Glomerular visceral epithelial cell (primary cell): ENCODE results near the gene DCXR.
"Not testable (repeated sequence)": the region's sequence is repeated elsewhere in the genome, so short reads cannot be mapped to it uniquely, and the experiment has no call there.

Source experiments
- DNase-seq: peaks from one replicate; pipeline ENCODE4 v3.0.0-alpha.2; 2016; ENCODE audit errors: extremely low spot score

DCXR gene

GRCh38 chr17:82039695-82040299 lies 2.3 kb upstream of the DCXR start:
- no peak for DNase-seq

DNA sequence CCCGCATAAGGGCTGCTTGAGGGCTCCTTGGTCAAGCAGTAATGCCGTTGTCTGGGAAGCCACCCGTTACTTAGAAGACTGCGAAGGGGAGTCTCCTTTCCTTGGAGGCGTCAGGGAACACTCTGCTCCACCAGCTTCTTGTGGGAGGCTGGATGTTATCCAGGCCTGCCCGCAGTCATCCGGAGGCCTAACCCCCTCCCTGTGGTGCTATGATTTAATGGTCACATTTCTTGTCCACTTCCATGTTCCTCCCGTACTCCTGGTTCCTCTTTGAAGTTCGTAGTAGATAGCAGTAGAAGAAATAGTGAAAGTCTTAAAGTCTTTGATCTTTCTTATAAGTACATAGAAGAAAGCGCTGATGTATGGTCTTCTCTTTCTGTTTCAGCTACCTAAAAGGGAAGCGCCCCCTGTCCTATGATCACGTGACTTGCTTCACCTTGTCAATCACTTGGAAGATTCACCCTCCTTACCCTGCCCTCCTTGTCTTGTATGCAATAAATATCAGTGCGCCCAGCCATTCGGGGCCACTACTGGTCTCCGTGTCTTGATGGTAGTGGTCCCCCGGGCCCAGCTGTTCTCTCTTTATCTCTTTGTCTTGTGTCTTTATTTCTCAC lies 1.4 kb upstream of the DCXR start:
- not testable (repeated sequence) for DNase-seq

DNA sequence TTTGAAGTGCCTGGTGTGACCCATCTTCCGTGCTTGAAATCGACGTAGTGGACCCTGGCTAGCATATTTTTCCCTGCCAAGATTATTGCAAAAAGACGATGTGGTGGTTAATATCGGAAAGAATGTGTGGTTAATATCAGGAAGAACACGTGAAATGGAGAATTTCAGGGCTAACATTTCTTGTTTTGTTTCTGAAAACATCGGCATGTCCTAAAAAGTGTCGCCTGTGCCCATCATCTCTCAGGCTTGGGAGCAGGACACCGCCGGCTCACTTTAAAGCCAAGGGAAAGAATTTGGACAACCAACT lies 345 bp upstream of the DCXR start:
- no peak for DNase-seq

GRCh38 chr17:82036634-82037091 lies 834 bp downstream of the DCXR start:
- DNase-seq: no peak

GRCh38 chr17:82035956-82036633 lies 1.4 kb downstream of the DCXR start:
- DNase-seq: no peak

GRCh38 chr17:82035488-82035887 lies 2.0 kb downstream of the DCXR start:
- no peak for DNase-seq

- no peak for DNase-seq
Observed at GRCh38 chr17:82034371-82035011, 3.0 kb downstream of the DCXR start.

DNA sequence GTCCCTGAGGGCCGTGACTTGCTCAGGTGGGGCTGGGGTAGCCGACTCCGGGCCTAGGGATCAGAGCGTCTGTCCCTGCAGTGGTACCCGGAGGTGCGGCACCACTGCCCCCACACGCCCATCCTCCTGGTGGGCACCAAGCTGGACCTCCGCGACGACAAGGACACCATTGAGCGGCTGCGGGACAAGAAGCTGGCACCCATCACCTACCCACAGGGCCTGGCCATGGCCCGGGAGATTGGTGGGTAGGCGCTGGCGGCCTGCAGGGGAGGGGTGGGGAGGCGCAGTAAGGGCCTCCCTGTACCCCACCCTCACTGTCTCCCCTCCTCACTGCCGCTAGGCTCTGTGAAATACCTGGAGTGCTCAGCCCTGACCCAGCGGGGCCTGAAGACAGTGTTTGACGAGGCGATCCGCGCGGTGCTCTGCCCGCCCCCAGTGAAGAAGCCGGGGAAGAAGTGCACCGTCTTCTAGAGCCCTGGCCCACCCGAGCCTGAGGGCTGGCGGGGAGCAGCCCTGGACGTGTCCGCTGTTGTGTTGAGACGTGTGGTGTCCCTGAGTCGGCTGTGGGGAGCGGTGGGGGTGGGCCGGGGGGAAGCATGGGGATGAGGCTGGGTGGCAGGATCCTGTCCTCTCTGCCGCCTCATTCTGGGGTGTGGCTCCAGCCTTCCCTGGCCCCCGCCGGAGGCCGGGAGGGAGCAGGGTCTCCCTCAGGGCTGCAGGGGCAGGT lies 4.0 kb downstream of the DCXR start:
- DNase-seq: no peak

DNA sequence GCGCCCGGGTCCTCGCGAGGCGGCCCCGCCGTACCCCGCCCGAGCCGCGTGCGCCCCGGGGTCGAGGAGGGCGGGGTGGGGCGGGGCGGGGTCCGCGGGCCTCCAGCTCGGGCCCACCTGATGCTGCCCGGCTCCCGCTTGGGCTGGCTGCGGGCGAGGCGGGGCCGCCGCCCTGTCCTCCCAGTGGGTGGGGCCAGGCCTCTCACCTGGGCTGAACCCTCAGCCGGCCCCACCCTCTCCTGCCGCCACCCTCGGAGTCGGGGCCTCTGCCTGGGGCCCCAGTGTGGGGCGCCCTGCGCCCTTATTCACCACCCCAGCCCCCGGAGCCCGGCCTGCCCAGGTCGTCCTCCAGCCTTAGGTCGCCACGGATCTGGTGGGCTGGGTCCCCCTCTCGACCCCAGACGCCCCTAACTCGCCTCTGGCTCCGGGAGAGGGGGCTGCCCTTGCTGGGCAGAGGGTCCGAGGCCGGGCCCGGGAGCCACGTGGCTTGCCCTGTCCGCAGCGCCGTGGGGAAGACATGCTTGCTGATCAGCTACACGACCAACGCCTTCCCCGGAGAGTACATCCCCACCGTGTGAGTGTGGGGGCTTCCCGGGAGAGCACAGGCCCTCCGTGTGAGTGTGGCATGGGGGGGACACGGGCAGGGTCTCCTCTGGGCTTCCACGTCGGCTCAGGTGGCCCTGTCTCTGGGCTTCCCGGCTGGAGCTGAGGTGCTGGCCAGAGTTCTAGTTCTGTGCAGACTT lies 5.4 kb downstream of the DCXR start:
- DNase-seq: peak; percentile 43

- peak; percentile 47 for DNase-seq
Observed at GRCh38 chr17:82031303-82031884, 6.1 kb downstream of the DCXR start, which contains the start of gene RAC3. Gene RAC3, plus strand, starts transcription at chr17:82031678. Its CDS starts 84 bp downstream, at chr17:82031762.

GRCh38 chr17:82030470-82031302 lies 6.8 kb downstream of the DCXR start:
- peak; percentile 67 for DNase-seq

DNA sequence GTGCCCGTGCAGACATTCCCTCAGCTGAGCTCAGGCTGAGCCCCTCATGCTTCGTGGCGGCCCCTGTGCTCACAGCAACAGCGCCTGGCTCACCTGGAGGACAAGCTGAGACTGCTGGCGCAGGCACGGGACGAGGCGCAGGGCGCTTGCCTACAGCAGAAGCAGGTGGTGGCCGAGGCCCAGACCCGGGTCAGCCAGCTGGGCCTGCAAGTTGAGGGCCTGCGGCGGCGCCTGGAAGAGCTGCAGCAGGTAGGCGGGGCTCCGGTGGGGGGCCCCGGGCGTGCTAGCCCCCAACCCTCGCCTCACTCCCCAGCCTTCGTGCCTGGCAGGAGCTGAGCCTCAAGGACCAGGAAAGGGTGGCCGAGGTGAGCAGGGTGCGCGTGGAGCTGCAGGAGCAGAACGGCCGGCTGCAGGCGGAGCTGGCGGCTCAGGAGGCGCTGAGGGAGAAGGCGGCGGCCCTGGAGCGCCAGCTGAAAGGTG lies 7.5 kb downstream of the DCXR start:
- no peak for DNase-seq

GRCh38 chr17:82029391-82029790 lies 8.1 kb downstream of the DCXR start:
- no peak for DNase-seq

- DNase-seq: no peak
Observed at GRCh38 chr17:82028966-82029365, 8.5 kb downstream of the DCXR start.

GRCh38 chr17:82028246-82028645 lies 9.3 kb downstream of the DCXR start:
- no peak for DNase-seq

DNA sequence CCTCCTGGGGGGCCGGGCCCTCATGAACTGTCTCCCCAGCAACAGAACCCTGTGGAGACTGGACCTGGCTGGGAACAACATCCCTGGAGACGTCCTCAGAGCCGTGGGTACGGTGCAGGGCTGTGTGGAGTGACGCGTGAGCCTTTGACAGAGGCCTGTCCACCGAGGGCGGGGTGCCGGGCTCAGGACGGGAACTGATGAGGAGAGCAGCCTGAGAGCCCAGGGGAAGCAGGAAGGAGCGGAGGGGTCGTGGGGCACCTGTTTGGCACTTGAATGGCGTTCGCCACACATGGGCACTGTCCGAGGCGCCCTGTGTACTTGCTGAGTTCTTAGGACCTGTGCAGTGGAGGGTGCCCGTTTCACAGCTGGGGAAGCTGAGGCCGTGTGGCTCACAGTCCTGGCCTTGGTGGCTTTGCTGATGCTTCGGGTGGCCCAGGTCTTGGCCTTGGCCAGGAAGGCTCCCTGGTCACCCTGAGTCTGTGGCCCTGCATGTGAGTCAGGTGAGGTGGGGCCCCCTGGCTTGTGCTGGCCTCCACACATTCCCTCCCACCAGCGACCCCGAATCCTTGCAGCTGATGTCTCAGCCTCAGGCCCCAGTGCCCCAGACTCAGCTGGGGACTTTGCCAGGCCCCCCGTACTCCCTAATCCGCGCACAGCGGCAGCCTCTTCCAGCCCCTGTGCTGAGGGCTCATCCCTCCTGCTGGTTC lies 11.9 kb downstream of the DCXR start:
- no peak for DNase-seq

GRCh38 chr17:82024859-82025258 lies 12.6 kb downstream of the DCXR start:
- DNase-seq: no peak

GRCh38 chr17:82023447-82024241 lies 13.9 kb downstream of the DCXR start:
- DNase-seq: peak; percentile 46
